A673 (cell line): ENCODE data around the gene MILR1.

Experiments used
- EZH2 ChIP-seq: fragments of 200-600 bp; sonication (generic); IDR thresholded peaks from 2 replicates; pipeline ENCODE4 v1.6.1; 2017; ENCODE audit warnings: borderline replicate concordance, low read depth, mild to moderate bottlenecking, mixed read lengths, antibody characterized with exemption, low read length; ENCODE audit not compliant: poor library complexity, severe bottlenecking
- TF ChIP-seq, protein P1 (sequence below): fragments of 300-800, 200-600 bp; sonication (generic); conservative IDR thresholded peaks from 2 replicates; pipeline ENCODE4 v1.5.1; 2017; ENCODE audit warnings: low read depth, mild to moderate bottlenecking, antibody characterized with exemption, low read length, moderate library complexity, mixed read lengths

GRCh38 chr17:64426596-64426995, 22.3 kb upstream of the MILR1 start:
- TF ChIP-seq, protein P1, sequence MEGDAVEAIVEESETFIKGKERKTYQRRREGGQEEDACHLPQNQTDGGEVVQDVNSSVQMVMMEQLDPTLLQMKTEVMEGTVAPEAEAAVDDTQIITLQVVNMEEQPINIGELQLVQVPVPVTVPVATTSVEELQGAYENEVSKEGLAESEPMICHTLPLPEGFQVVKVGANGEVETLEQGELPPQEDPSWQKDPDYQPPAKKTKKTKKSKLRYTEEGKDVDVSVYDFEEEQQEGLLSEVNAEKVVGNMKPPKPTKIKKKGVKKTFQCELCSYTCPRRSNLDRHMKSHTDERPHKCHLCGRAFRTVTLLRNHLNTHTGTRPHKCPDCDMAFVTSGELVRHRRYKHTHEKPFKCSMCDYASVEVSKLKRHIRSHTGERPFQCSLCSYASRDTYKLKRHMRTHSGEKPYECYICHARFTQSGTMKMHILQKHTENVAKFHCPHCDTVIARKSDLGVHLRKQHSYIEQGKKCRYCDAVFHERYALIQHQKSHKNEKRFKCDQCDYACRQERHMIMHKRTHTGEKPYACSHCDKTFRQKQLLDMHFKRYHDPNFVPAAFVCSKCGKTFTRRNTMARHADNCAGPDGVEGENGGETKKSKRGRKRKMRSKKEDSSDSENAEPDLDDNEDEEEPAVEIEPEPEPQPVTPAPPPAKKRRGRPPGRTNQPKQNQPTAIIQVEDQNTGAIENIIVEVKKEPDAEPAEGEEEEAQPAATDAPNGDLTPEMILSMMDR = no peak
- no peak for TF ChIP-seq EZH2
